GM13976 (cell line): Measurements from ENCODE around the gene PUDP.

ENCODE experiments used
- DNase-seq: peaks from one replicate; pipeline ENCODE4 v3.0.0; 2012; ENCODE audit warnings: low spot score
- in situ Hi-C: fragments of 300-500 bp; cut with MboI; formaldehyde crosslinking; loops from one replicate; pipeline ENCODE4 v1.12.0; 2022; ENCODE audit warnings: low sequenced_read_pairs, mixed read lengths, inconsistent platforms; ENCODE audit not compliant: unreplicated experiment
- TF ChIP-seq, protein P1 (sequence below): IDR thresholded peaks from 2 replicates; pipeline ENCODE4 v1.5.1; 2012; ENCODE audit warnings: borderline replicate concordance, mild to moderate bottlenecking; ENCODE audit not compliant: insufficient read depth; ENCODE audit errors: extremely low read depth, missing control alignments, control extremely low read depth

Gene PUDP

DNA sequence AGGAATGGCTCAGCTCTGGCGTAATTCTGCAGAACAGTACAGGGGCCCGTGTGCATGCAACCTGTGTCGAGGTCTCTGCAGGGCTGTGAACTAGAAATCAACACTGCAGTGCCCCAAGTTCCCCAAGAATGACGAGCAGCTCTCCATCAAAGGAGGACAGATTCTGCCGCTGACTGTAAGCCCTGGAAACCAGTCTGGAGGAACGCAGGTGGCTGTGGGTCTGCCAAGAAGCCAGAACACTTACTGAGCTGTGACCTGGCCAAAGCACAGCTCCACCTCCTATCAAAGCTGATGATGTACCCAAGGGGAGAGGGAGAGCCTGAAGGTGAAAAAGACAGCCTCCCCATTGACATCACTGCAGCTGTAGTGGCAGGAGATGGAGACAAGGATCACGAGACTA is 80.7 kb downstream of the PUDP start:
- TF ChIP-seq, protein P1, sequence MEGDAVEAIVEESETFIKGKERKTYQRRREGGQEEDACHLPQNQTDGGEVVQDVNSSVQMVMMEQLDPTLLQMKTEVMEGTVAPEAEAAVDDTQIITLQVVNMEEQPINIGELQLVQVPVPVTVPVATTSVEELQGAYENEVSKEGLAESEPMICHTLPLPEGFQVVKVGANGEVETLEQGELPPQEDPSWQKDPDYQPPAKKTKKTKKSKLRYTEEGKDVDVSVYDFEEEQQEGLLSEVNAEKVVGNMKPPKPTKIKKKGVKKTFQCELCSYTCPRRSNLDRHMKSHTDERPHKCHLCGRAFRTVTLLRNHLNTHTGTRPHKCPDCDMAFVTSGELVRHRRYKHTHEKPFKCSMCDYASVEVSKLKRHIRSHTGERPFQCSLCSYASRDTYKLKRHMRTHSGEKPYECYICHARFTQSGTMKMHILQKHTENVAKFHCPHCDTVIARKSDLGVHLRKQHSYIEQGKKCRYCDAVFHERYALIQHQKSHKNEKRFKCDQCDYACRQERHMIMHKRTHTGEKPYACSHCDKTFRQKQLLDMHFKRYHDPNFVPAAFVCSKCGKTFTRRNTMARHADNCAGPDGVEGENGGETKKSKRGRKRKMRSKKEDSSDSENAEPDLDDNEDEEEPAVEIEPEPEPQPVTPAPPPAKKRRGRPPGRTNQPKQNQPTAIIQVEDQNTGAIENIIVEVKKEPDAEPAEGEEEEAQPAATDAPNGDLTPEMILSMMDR, result no peak
- in situ Hi-C loops, result no loop called here
- no peak for DNase-seq

DNA sequence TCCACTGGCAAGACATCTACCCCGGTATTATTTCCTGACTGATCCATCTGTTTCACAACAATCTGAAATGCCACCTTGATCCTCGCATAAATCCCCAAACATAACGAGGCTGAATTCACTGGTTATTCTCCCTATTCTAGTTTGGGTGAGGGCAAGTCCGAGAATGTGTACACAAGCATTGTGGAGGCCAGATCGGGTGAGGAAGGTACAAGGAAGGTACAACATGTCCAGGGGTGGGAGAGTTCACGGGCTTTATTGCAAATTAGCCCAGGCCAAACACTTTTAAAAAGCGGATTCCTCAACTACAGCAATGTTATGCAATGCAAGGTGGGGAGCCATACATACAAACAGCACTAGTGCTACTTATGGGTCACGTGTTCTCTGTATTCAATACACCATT is 82.5 kb downstream of the PUDP start:
- TF ChIP-seq, protein P1, result no peak
- no peak for DNase-seq
- in situ Hi-C loops, result no loop called here

DNA sequence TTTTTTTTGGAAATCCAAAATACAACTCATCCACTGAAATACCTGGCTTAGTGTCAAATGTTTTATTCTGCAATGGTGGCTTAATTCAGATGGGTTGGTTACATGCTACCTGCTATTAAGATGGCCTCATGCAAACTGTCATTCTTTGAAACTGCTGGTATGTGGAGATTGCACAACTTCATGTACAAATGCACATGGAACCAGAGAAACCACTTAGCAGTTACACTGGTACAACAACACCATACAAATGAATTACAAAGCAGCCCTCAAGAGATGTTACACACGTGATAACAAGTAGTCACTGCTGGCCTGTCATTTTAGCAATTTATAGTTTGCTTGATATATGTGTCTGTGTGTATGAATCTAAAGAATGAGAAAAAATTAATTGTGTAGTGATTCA is 85.0 kb downstream of the PUDP start:
- DNase-seq, result no peak
- TF ChIP-seq, protein P1, result no peak
- in situ Hi-C loops, result no loop called here

DNA sequence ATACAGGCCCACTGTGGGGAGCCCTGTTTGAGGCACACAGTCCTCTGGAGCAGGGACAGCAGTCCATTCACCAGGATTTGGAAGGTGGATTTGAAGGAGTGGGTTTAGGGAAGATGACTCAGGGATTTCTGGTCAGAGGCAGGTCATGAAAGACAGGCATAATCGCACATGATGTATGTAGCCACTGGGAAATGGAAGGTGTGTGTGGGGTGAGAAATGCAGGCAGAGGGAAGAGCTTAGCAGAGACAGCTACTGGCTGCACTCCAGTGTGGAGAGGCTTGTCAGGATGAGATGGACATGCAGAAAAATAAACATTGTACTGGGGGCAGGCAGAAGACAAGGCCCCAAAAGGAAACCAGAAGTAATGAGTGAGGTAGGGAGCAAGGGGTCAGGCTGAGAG is 85.7 kb downstream of the PUDP start:
- no peak for DNase-seq
- in situ Hi-C loops, result no loop called here
- TF ChIP-seq, protein P1, result no peak

DNA sequence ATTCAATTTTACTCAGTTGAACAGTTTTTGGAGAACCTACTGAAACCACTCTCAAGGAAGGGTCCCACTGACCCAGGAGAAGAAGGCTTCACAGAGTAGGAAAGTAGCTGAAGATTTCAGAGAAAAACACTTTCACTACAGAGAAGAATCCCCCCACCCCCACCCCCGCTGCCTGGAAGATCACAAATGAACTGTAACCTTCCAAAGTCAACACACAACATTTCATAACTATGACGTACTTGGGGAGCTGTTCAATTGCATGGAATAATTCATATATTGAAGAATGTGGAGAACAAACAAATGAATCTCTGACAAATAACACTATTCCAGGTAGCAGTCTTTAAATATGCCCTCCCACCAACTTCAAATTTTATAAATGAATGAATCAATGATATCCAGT is 86.5 kb downstream of the PUDP start:
- no peak for DNase-seq
- in situ Hi-C loops, result no loop called here
- TF ChIP-seq, protein P1, result no peak

DNA sequence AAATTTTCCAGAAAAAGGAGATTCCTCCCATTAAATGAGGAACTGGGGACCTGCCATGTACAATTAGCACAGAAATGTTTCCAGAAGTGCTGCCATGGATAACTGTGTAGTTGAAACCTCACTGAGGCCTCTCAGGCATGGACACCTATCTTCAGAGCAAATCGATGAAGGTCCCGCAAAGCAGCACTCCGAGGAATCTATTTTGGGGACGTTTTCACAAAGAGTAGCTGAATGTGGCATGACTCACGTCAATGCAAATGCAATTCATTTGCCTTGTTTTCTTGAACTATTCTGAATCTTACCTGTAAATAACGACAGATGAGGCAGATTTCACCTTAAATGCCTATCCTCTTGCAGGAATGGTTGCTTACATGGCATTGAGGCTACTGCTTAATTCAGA is 87.5 kb downstream of the PUDP start:
- TF ChIP-seq, protein P1, result no peak
- DNase-seq, result no peak
- in situ Hi-C loops, result no loop called here

DNA sequence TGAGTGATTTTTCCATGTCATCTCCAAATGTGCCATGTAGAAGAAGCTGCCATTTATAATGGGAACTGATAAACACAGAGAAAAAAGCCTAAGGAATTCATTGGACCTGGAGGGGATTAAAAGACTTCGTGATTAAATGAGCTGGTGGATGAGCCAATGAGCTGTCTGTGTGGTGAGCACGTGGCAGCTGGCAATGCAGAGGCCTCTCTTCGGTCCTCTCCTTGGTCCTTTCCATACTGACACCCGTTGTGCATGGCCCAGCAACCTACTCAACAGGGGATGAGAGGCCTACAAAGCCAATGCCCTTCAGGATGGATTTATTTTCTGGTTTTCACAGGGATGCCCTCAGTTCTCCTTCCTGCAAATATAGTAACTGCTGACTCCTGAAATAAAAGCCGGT is 88.1 kb downstream of the PUDP start:
- in situ Hi-C loops, result no loop called here
- no peak for DNase-seq
- TF ChIP-seq, protein P1, result no peak
